Calu3 (cell line): ENCODE measurements around the gene PRR7. TPM values are rescaled to one million over a fixed set of nuclear protein-coding genes. Genes with fewer than 3 reads are reported as not detected.

Source experiments
- BruUV-seq: library from RNA; stranded (reverse); fragments of 400-500 nt; replicated peaks from 2 replicates; lab custom pipeline; 2021; lab: Mats Ljungman, UMichigan
- CTCF ChIA-PET: fragments of 300-600 bp; sonication (Branson Sonifier 250); formaldehyde crosslinking; loops from one replicate; lab custom pipeline; 2022; ENCODE audit warnings: antibody characterized with exemption; lab: Charles Lee
- DNase-seq: peaks from one replicate; pipeline ENCODE4 v3.0.0; 2022
- H3K27ac Mint-ChIP-seq: one replicate; pipeline ENCODE4 v1.8.0; 2022; ENCODE audit warnings: mixed read lengths; ENCODE audit not compliant: unreplicated experiment
- H3K27me3 Mint-ChIP-seq: one replicate; pipeline ENCODE4 v1.8.0; 2022; ENCODE audit warnings: mixed read lengths; ENCODE audit not compliant: unreplicated experiment
- H3K36me3 Mint-ChIP-seq: one replicate; pipeline ENCODE4 v1.8.0; 2022; ENCODE audit warnings: mild to moderate bottlenecking, moderate library complexity, mixed read lengths; ENCODE audit not compliant: insufficient read depth, unreplicated experiment
- H3K4me1 Mint-ChIP-seq: one replicate; pipeline ENCODE4 v1.8.0; 2022; ENCODE audit warnings: mild to moderate bottlenecking, low read depth, mixed read lengths; ENCODE audit not compliant: unreplicated experiment
- H3K4me3 Mint-ChIP-seq: one replicate; pipeline ENCODE4 v1.8.0; 2022; ENCODE audit warnings: mild to moderate bottlenecking, low read depth, moderate library complexity, mixed read lengths; ENCODE audit not compliant: unreplicated experiment
- H3K9me3 Mint-ChIP-seq: one replicate; pipeline ENCODE4 v1.8.0; 2022; ENCODE audit warnings: low read depth, mixed read lengths; ENCODE audit not compliant: unreplicated experiment
- intact Hi-C: fragments of 100-400 bp; cut with micrococcal nuclease; formaldehyde crosslinking; loops from one replicate; pipeline ENCODE4 v1.10.0; 2022; ENCODE audit not compliant: unreplicated experiment
- total RNA-seq: library from RNA; stranded (reverse); gene quantifications from 2 replicates; pipeline ENCODE4 v1.2.3, GENCODE V29; 2022
- TF ChIP-seq, protein P1 (sequence below): fragments of 200-600 bp; IDR thresholded peaks from one replicate; pipeline ENCODE4 v1.8.0; 2022; ENCODE audit warnings: antibody characterized with exemption; ENCODE audit not compliant: unreplicated experiment

Gene PRR7
- total RNA-seq, 1 experiment from 2014 or later: 25.2 TPM

- TF ChIP-seq, protein P1, sequence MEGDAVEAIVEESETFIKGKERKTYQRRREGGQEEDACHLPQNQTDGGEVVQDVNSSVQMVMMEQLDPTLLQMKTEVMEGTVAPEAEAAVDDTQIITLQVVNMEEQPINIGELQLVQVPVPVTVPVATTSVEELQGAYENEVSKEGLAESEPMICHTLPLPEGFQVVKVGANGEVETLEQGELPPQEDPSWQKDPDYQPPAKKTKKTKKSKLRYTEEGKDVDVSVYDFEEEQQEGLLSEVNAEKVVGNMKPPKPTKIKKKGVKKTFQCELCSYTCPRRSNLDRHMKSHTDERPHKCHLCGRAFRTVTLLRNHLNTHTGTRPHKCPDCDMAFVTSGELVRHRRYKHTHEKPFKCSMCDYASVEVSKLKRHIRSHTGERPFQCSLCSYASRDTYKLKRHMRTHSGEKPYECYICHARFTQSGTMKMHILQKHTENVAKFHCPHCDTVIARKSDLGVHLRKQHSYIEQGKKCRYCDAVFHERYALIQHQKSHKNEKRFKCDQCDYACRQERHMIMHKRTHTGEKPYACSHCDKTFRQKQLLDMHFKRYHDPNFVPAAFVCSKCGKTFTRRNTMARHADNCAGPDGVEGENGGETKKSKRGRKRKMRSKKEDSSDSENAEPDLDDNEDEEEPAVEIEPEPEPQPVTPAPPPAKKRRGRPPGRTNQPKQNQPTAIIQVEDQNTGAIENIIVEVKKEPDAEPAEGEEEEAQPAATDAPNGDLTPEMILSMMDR: no peak
- intact Hi-C loops: no loop called here
- BruUV-seq: no TSS peak
- Mint-ChIP-seq H3K27ac (no peak overlapping the region), H3K4me1 (peaks cover 8% of the 10 kb centered on the region), H3K4me3 (no peak overlapping the region), H3K27me3 (peaks cover 4% of the 10 kb centered on the region), H3K9me3 (no peaks in the 10 kb centered on the region), H3K36me3 (peaks cover 11% of the 10 kb centered on the region)
- CTCF ChIA-PET: interaction anchor here (1.6 kb wide), 1 partner anchor 47 kb away, joined by 4 read pairs; no protein-coding TSS in a partner anchor
- DNase-seq: no peak
These were observed 57.8 kb downstream of the PRR7 start for GRCh38 chr5:177504086-177505056.

DNA sequence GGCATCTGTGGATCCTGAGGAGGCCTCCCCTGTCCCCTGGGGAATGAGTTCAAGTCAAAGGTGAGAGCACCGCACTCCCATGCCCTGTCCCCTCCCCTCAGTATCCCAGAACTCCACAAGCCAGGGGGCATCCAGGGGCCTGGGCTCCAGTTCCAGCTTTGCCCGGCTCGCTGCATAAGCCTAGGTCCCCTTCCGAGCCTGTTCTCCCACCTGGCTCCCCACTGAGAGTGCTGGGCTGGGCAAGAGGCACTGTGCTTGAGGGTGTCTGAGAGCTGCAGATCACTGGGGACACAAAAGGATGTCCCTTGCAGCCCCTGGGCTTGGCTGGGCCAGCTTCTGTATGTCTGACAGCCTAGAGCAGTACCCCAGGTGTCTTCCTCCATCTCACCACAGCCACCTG, 58.5 kb downstream of the PRR7 start:
- TF ChIP-seq, protein P1: no peak
- no peaks in the 10 kb centered on the region for H3K9me3 Mint-ChIP-seq
- no peaks in the 10 kb centered on the region for H3K27me3 Mint-ChIP-seq
- no peak overlapping the region for H3K4me3 Mint-ChIP-seq
- peaks cover 8% of the 10 kb centered on the region for H3K4me1 Mint-ChIP-seq
- DNase-seq: no peak
- H3K36me3 Mint-ChIP-seq: peaks cover 14% of the 10 kb centered on the region
- intact Hi-C loops: no loop called here
- CTCF ChIA-PET: no interaction called here
- no peak overlapping the region for H3K27ac Mint-ChIP-seq
- no TSS peak for BruUV-seq

Other genes starting within 250 kb of the PRR7 start
- 34.0 and 41.1 TPM in 2 replicates for gene RAB24, start 143.1 kb upstream of the PRR7 start, total RNA-seq
- 215 and 217 TPM in 2 replicates for gene PRELID1, start 143.0 kb upstream of the PRR7 start, total RNA-seq
- 24.3 and 36.3 TPM in 2 replicates for gene MXD3, start 134.9 kb upstream of the PRR7 start, total RNA-seq
- gene LMAN2, start 95.1 kb upstream of the PRR7 start, total RNA-seq: 278 and 305 TPM in 2 replicates
- 12.9 and 13.0 TPM in 2 replicates for gene RGS14, start 88.9 kb upstream of the PRR7 start, total RNA-seq
- gene SLC34A1, start 62.4 kb upstream of the PRR7 start, total RNA-seq: 0.19 and 0.64 TPM in 2 replicates
- gene PFN3, start 46.2 kb upstream of the PRR7 start, total RNA-seq: not detected in 2 replicates
- gene F12, start 37.2 kb upstream of the PRR7 start, total RNA-seq: 14.3 and 20.2 TPM in 2 replicates
- 64.6 and 72.6 TPM in 2 replicates for gene GRK6, start 20.1 kb upstream of the PRR7 start, total RNA-seq
- gene DBN1, start 26.8 kb downstream of the PRR7 start, total RNA-seq: 207 and 218 TPM in 2 replicates
- gene PDLIM7, start 50.8 kb downstream of the PRR7 start, total RNA-seq: 400 and 420 TPM in 2 replicates
- gene DOK3, start 63.0 kb downstream of the PRR7 start, total RNA-seq: 14.5 and 15.7 TPM in 2 replicates
- gene DDX41, start 70.1 kb downstream of the PRR7 start, total RNA-seq: 101 and 132 TPM in 2 replicates
- gene FAM193B, start 107.7 kb downstream of the PRR7 start, total RNA-seq: 92.0 and 97.0 TPM in 2 replicates
- 275 and 294 TPM in 2 replicates for gene TMED9, start 145.4 kb downstream of the PRR7 start, total RNA-seq
- gene B4GALT7, start 153.3 kb downstream of the PRR7 start, total RNA-seq: 48.8 and 55.7 TPM in 2 replicates